Kasumi-1 (cell line): ENCODE measurements around the gene RASA1.
A peak's percentile ranks its signal among the peaks of the same experiment; 100 is the strongest.
"Not testable (repeated sequence)": the region's sequence is repeated elsewhere in the genome, so short reads cannot be mapped to it uniquely, and the experiment has no call there.

ENCODE experiments used
- DNase-seq, 2 experiments: peaks; one replicate each; lab custom pipeline; 2025; lab: John Stamatoyannopoulos, UW

RASA1 gene

GRCh38 chr5:87267574-87268125, at the start of gene RASA1:
Gene RASA1 (plus strand): TSS chr5:87267883. CDS start chr5:87268452, 569 bp downstream.
- peak; percentile 89 to 93 for DNase-seq

- no peak for DNase-seq
Observed at GRCh38 chr5:87229780-87230179, 37.9 kb upstream of the RASA1 start.

DNA sequence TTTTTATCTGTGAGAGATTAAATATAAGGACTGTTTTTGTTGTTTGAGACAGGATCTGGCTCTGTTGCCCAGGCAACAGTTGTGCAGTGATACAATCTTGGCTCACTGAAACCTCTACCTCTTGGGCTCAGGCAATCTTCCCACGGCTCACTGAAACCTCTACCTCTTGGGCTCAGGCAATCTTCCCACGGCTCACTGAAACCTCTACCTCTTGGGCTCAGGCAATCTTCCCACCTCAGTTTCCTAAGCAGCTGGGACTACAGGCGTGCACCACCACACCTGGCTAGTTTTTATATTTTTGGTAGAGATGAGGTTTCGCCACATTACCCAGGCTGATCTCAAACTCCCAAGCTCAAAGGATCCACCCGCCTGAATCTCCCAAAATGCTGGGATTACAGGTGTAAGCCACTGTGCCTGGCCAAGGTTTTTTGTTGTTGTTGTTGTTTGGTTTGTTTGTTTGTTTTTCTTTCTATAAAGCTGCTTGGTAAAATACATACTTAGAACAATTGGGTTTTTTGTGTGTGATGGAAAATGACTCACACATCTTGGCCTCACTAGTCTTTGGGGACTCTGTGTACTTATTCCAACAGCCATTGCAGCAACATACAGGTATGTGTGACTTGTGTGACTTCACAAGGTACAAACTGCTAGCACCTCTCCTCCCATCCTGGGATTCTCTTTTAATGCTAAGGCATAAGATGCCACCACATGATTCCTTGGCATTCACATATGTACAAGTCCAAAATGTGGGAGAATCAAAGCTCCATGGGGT, 36.5 kb upstream of the RASA1 start:
- DNase-seq = no peak

GRCh38 chr5:87233143-87233542, 34.5 kb upstream of the RASA1 start:
- no peak for DNase-seq

- DNase-seq = no peak
Observed at GRCh38 chr5:87241555-87241954, 26.1 kb upstream of the RASA1 start.

- no peak for DNase-seq
Observed at GRCh38 chr5:87242242-87242641, 25.4 kb upstream of the RASA1 start.

GRCh38 chr5:87243161-87243844, 24.4 kb upstream of the RASA1 start:
- DNase-seq = peak; percentile 59 to 66

GRCh38 chr5:87245451-87245850, 22.2 kb upstream of the RASA1 start:
- DNase-seq = no peak

DNA sequence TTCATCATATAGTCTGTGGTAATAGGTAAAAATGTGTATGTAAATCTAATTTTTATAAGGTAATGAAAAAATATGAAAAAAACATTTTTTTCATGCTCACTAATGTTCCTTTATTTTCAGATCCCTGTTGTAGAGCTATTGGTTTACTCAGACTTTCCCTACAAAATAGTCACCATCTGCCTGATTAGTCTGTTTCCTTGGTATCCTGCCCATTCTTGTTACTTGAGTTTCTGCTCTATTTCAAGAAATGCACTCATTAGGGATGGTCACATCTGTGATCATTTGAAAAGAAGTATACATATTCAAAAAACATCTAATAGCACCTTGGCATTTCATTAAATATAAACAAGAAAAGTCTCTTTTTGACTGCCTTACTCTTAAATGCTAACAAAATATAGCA, 21.6 kb upstream of the RASA1 start:
- no peak for DNase-seq

DNA sequence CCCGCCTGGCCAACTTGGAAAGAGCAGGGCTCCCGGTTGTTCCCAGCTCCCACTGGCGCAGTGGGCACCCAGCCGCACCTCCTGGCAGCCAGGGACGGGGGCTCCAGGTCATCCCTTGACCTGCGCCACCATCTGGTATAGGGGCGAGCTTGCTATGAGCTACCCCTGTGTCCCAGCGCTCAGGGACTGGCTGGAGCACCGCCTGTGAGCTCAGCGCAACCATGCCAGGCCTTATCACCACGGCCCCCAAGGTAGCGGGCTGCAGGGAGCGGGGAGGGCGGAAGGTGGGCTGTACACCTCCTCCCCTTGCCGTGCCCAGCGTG, 15.4 kb upstream of the RASA1 start:
- DNase-seq = no peak

GRCh38 chr5:87254035-87254434, 13.6 kb upstream of the RASA1 start:
- DNase-seq = no peak

- no peak for DNase-seq
Observed at GRCh38 chr5:87258507-87258906, 9.2 kb upstream of the RASA1 start.

DNA sequence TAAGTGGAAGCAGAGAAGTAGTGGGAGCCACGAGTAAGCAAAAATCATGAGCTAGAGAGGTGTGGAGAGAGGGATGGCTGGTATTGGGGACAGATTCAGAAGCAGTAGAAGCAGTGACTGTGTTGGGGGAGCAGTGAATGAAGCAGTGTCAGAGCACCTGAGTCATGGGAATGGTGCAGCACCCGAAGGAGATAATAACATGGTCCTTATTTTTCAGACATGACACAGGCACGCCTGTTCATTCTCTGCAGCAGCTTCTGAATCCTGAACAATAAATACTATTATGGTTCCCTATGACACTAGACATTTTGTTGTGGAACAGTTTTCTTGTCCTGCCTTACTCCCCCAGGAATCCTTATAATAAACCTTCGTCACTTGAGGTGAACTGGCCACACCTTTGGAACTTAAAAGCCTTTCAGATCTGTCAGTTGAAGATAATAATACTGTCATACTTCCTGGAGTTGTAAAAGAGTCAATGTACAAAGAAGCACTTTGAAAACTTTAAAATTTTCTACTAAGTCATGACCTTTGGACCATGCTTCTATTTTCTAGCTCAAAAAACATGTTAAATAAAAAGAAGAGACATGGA, 7.0 kb upstream of the RASA1 start:
- no peak for DNase-seq

DNA sequence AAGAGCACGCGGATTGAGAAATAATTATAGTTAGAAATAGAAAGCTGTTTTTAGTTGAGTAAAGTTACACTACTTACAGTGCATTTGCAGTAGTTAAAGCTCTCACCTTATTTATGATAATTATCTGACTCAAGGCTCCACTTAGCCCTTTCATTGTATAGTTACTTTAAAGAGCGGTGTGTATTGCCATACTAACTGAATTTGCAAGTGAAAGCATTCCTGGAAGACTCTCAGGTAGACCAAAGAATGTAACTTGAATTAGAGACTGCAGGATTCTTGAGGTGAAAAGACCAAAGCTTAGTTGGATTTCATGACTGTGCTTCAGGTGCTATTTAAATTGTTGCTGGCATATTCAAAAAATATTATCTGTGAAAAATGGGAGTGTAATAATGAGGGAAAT, 4.2 kb upstream of the RASA1 start:
- no peak for DNase-seq

GRCh38 chr5:87266914-87267573, 639 bp upstream of the RASA1 start:
- DNase-seq = peak in 1 of 2 experiments; percentile 56

DNA sequence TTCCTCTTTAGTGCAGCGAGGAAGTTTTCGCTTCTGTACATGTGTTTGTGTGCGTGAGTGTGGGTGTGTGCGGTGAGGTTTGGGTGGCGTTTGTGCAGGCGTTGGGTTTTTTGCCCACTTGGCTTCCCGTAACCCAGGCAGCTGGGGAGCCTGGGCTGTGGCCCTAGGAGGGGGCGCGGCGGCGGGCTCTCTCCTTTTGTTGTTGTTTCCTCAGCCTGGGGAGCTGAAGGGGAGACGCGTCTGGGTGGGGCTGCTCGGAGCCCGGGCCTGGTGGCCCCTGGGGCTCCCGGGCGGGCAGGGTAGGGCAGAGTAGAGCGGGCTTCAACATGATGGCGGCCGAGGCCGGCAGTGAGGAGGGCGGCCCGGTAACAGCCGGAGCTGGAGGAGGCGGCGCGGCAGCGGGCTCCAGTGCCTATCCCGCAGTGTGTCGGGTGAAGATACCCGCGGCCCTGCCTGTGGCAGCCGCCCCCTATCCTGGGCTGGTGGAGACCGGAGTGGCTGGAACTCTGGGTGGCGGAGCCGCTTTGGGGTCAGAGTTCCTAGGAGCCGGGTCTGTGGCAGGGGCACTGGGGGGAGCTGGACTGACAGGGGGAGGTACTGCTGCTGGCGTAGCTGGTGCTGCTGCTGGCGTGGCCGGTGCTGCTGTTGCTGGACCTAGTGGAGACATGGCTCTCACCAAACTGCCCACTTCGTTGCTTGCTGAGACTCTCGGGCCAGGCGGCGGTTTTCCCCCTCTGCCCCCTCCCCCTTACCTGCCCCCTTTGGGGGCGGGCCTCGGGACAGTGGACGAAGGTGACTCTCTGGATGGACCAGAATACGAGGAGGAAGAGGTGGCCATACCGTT, 665 bp downstream of the RASA1 start:
- peak; percentile 35 to 44 for DNase-seq

GRCh38 chr5:87268970-87269377, 1.3 kb downstream of the RASA1 start:
- no peak for DNase-seq

DNA sequence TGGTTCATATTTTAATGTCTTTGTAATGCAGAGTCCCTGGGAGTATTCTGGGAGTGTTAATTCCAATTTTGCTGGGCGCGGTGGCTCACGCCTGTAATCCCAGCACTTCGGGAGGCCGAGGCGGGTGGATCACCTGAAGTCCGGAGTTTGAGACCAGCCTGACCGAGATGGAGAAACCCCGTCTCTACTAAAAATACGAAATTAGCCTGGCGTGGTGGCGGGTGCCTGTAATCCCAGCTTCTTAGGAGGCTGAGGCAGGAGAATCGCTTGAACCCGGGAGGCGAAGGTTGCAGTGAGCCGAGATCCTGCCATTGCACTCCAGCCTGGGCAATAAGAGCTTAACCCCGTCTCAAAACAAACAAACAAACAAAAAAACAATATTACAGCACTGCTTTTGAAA, 3.2 kb downstream of the RASA1 start:
- not testable (repeated sequence) for DNase-seq

DNA sequence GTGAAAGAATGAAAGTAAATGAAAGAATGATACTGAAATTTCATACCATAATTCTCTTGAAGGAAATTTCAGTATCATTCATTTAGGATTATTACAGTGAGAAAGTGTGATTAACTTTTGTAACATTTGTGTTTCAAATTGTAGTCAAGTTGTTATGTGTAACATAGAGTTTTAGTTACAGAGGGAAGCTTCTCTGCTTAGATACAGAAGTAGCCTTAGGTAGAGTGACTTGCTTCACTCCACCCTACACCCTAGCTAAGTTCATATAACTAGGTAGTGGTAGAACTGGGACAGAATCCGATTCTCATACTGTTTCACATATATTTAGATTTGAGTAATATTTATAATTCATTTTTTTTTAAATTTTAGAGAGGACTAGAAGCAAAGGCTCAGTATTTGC, 9.0 kb downstream of the RASA1 start:
- no peak for DNase-seq

DNA sequence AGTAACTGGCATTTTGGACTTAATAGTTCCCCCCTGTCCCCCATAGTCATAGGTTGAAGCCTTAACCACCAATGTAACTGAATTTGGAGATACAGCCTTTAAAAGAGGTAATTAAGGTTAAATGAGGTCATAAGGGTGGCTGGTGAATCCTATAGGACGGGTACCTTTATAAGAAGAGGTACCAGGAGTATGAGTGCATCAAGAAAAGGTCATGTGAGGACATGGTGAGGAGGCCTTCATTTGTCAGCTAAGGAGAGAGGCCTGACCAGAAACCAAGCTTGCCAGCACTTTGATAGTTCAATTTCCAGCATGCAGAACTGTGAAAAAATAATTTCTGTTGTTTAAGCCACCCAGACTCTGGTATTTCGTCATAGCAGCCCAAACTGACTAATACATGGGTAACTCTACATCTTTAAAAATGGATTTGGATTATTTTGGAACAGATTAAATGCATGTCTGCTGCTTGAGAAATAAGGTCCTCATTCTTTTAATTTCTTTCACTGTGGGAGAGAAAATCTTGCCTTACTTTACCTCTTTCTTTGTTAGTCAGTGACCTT, 9.7 kb downstream of the RASA1 start:
- DNase-seq = no peak

DNA sequence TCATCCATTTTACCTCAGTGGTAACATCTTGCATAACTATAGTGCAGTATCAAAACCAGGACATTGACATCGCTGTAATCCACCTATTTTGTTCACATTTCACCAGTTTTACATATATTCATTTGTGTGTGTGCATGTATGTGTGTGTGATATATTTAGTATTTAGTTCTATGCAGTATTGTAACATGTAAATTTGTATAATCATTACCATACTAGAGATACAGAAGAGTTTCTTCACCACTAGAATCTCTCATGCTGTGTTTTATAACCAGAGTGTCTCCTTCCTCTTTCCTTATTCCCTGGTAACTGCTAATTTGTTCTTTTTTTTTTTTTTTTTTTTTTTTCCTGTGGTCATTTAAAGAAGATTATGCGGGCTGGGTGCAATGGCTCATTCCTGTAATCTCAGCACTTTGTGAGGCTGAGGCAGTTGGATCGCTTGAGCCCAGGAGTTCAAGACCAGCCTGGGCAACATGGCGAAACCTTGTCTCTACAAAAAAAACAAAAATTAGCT, 11.0 kb downstream of the RASA1 start:
- peak; percentile 14 to 22 for DNase-seq
